ENCODE results near the gene DLGAP1. TPM values are rescaled to one million over a fixed set of nuclear protein-coding genes. Genes with fewer than 3 reads are reported as not detected.

Gene DLGAP1
- total RNA-seq, 1 donor from 2014 or later, result 11.5 TPM

GRCh38 chr18:4394700-4395099 is 60.4 kb downstream of the DLGAP1 start:
- Mint-ChIP-seq H3K36me3 (ENCODE audit: low read depth) (peaks cover 5% of the 10 kb centered on the region), H3K27ac (ENCODE audit: unreplicated experiment) (no peak overlapping the region), H3K4me3 (no peak overlapping the region), H3K4me1 (no peaks in the 10 kb centered on the region), H3K27me3 (ENCODE audit: low read depth) (no peaks in the 10 kb centered on the region), H3K9me3 (peaks cover 11% of the 10 kb centered on the region)
- no peak for DNase-seq (ENCODE audit: low read depth, low spot score)
- no peak for TF ChIP-seq CTCF (conservative IDR thresholded peaks at IDR 0.05)

- H3K27me3 Mint-ChIP-seq (ENCODE audit: low read depth), result no peaks in the 10 kb centered on the region
- no peak overlapping the region for H3K27ac Mint-ChIP-seq (ENCODE audit: unreplicated experiment)
- peaks cover 5% of the 10 kb centered on the region for H3K36me3 Mint-ChIP-seq (ENCODE audit: low read depth)
- H3K4me3 Mint-ChIP-seq, result no peak overlapping the region
- no peak for DNase-seq (ENCODE audit: low read depth, low spot score)
- no peaks in the 10 kb centered on the region for H3K4me1 Mint-ChIP-seq
- H3K9me3 Mint-ChIP-seq, result peaks cover 11% of the 10 kb centered on the region
- TF ChIP-seq CTCF (conservative IDR thresholded peaks at IDR 0.05), result no peak
Measured at GRCh38 chr18:4391859-4392258, 63.2 kb downstream of the DLGAP1 start.

GRCh38 chr18:4385876-4386275 is 69.2 kb downstream of the DLGAP1 start:
- Mint-ChIP-seq H3K27ac (ENCODE audit: unreplicated experiment) (no peak overlapping the region), H3K36me3 (ENCODE audit: low read depth) (peaks cover 1% of the 10 kb centered on the region), H3K27me3 (ENCODE audit: low read depth) (no peaks in the 10 kb centered on the region), H3K4me3 (no peak overlapping the region), H3K9me3 (peaks cover 5% of the 10 kb centered on the region), H3K4me1 (peaks cover 3% of the 10 kb centered on the region)
- TF ChIP-seq CTCF (conservative IDR thresholded peaks at IDR 0.05), result no peak
- no peak for DNase-seq (ENCODE audit: low read depth, low spot score)

GRCh38 chr18:4384932-4385331 is 70.2 kb downstream of the DLGAP1 start:
- no peak for TF ChIP-seq CTCF (conservative IDR thresholded peaks at IDR 0.05)
- Mint-ChIP-seq H3K4me3 (no peak overlapping the region), H3K9me3 (no peaks in the 10 kb centered on the region), H3K27ac (ENCODE audit: unreplicated experiment) (no peak overlapping the region), H3K36me3 (ENCODE audit: low read depth) (no peaks in the 10 kb centered on the region), H3K4me1 (peaks cover 3% of the 10 kb centered on the region), H3K27me3 (ENCODE audit: low read depth) (no peaks in the 10 kb centered on the region)
- no peak for DNase-seq (ENCODE audit: low read depth, low spot score)

GRCh38 chr18:4374564-4374963 is 80.5 kb downstream of the DLGAP1 start:
- Mint-ChIP-seq H3K36me3 (ENCODE audit: low read depth) (no peaks in the 10 kb centered on the region), H3K27me3 (ENCODE audit: low read depth) (no peaks in the 10 kb centered on the region), H3K9me3 (peaks cover 2% of the 10 kb centered on the region), H3K27ac (ENCODE audit: unreplicated experiment) (no peak overlapping the region), H3K4me1 (peaks cover 3% of the 10 kb centered on the region), H3K4me3 (no peak overlapping the region)
- no peak for DNase-seq (ENCODE audit: low read depth, low spot score)
- TF ChIP-seq CTCF (conservative IDR thresholded peaks at IDR 0.05), result no peak

GRCh38 chr18:4369705-4370104 is 85.4 kb downstream of the DLGAP1 start:
- no peaks in the 10 kb centered on the region for H3K27me3 Mint-ChIP-seq (ENCODE audit: low read depth)
- H3K4me3 Mint-ChIP-seq, result no peak overlapping the region
- peaks cover 6% of the 10 kb centered on the region for H3K4me1 Mint-ChIP-seq
- H3K27ac Mint-ChIP-seq (ENCODE audit: unreplicated experiment), result no peak overlapping the region
- peaks cover 2% of the 10 kb centered on the region for H3K36me3 Mint-ChIP-seq (ENCODE audit: low read depth)
- DNase-seq (ENCODE audit: low read depth, low spot score), result no peak
- peaks cover 2% of the 10 kb centered on the region for H3K9me3 Mint-ChIP-seq
- TF ChIP-seq CTCF (conservative IDR thresholded peaks at IDR 0.05), result no peak
